AG08395 (cell line): ENCODE results near the gene ARID4A.
"Not testable (repeated sequence)": the region's sequence is repeated elsewhere in the genome, so short reads cannot be mapped to it uniquely, and the experiment has no call there.

ENCODE experiments used
- DNase-seq: peaks from one replicate; pipeline ENCODE4 v3.0.0; 2012; ENCODE audit warnings: mixed read lengths, low spot score

Gene ARID4A

DNA sequence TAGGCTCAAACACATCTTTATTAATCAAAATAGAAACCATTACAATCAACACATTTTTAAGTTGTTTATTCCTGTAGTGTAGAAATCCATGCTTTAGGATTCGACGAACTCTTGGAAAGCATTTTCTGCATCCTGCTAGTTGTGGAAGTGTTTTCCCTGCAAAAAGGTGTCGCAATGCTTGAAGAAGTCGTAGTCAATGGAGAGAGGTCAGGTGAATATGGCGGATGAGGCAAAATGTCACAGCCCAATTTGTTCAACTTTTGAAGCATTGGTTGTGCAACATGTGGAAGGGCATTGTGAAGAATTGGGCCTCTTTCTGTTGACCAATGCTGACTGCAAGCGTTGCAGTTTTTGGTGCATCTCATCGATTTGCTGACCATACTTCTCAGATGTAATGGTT is 4.2 kb upstream of the ARID4A start:
- no peak for DNase-seq

DNA sequence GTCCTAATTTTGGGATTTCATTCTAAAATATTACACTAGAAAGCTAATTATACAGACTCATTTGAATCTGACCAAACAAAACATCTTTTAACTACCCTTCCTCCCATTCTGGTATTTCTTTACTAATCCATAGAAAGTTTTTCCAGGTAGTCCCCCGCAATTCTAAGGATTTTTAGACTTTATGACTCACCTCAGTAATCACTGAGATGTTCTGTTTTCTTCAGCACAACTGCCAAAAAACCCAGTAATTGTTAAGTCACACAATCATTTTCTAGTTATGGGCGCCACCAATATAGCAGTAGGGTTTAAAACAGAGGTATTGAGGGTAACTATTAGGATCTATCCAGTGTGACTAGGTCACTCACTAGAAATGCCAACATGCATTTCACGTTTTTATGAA is 1.6 kb upstream of the ARID4A start:
- DNase-seq: peak; percentile 4

GRCh38 chr14:58297412-58297761 is 968 bp upstream of the ARID4A start:
- DNase-seq: no peak

DNA sequence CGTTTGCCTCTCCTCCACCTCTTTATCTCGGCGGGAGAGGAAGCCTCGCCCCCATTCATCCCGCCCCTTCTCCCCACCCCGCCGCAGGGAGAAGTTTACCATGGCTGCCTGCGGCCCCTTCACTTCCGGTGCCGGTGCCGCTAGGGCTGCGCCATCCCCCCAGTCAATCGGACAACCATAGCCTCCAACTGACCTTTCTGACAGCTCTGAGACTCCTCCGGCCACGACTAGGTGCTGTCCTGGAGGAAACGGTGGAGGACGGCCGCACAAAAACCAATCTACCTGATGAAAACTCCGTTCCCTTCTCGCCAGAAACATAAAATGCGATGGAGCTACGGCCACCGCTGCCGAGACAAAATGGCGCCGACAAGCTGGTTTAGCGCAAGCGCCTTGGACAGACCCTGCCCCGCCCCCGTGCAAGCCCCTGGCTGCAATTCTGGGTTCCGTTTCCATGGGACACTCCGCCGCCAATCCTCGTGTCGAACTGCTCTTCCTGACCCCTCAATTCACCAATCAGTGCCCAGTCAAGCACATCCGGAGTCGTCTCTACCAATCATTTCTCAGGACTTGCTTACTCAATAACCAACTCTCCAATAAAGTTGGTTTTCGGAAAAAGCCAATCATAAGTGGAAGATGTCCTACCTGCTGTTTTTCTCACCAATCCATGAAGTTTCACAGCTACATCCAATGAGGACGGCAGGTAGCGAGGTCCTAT is 436 bp upstream of the ARID4A start:
- peak; percentile 98 for DNase-seq

- DNase-seq: no peak
Observed at GRCh38 chr14:58299401-58300330, 1.3 kb downstream of the ARID4A start.

DNA sequence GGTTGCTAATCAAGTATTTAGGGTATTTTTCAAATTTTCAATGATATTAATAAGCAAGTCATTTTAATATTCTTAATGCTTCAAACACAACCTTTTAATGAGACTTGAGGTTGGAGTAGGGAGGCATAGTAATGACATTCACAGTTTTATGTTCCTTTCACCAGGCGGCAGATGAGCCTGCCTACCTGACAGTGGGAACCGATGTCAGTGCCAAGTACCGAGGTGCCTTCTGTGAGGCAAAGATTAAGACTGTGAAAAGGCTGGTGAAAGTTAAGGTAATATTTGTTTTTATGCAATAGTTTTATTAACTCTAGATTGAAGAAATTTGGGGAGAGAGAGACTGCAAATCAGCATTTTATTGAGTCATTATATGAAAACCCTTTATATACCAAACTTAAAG is 3.1 kb downstream of the ARID4A start:
- no peak for DNase-seq

DNA sequence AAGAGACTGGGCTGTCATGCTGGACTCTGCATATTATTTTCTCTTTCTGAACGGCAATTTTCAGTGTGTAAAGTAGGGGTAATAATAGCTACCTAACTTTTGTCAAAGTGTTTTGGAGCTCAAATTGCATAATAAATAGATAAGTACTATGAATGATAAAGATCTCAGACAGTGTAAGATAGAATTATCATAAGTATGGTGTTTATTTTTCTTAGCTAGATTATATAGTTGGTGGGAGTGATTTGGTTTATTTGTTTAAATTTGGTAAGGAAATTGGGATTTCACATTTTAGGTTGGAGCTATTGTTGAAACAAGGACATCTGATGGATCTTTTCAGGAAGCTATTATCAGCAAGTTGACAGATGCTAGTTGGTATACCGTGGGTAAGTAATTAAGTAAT is 7.4 kb downstream of the ARID4A start:
- no peak for DNase-seq

DNA sequence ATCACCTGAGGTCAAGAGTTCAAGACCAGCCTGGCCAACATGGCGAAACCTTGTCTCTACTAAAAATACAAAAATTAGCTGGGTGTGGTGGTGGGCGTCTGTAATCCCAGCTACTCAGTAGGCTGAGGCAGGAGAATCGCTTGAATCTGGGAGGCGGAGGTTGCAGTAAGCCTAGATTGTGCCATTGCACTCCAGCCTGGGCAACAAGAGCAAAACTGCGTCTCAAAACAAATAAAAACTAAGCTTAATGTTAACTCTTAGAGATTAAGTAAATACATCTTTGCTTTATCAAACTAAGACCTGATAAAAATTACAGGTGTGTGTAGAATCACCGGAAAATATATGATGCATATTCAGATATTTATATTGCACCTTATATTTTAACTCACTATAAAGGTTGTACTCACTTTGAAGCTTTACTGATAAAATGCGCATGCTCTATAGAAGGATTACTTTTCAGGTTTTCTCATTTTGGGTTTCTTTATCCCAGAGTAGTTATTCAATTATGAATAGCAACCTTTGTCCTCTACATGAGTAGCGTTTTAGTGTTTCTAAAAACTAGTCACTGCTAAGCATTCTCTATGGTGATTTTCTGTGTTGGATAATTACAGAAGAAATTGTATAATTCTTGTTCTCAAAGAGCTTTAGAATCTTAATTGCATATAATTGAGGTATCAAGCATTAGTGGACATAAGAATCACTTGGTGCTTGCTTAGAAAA is 9.4 kb downstream of the ARID4A start:
- no peak for DNase-seq

DNA sequence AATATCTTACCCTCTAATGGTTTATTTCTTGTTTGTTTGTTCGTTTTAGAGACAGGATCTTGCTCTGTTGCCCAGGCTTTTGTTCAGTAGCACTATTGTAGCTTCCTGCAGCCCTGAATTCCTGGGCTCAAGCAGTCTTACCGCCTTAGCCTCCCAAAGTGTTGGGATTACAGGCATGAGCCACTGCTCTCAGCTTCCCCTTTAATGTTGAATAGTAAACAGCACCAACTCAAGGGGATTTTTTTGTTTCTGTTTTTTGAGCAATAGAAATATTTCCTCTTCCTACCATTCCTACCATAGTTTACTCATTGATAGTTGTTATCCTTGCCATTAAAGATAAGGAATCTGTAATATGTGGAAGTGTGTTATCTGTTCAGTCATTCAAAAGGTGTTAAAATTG is 10.7 kb downstream of the ARID4A start:
- DNase-seq: no peak

GRCh38 chr14:58313699-58314098 is 15.3 kb downstream of the ARID4A start:
- no peak for DNase-seq

DNA sequence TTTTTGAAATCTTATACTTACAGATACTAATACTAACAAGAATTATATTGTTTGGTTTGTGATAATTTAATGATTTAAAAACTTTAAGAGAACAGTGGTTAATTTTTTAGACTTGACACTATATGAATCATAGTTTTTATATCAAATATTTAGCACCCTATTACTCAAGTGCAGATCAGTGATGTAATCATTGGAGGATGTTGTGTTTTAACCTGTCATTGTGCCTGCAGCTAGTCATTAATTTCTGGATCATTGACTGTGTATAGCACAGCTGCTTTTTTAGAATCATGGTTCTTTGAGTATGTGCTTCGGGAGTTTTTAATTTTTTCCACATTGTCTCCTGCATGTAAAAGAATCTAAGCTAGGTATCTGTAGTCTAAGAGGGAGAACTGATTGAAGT is 17.3 kb downstream of the ARID4A start:
- DNase-seq: no peak

GRCh38 chr14:58327019-58327418 is 28.7 kb downstream of the ARID4A start:
- no peak for DNase-seq

- peak; percentile 84 for DNase-seq
Observed at GRCh38 chr14:58331111-58331510, 32.8 kb downstream of the ARID4A start.

GRCh38 chr14:58332561-58332960 is 34.2 kb downstream of the ARID4A start:
- no peak for DNase-seq

GRCh38 chr14:58339666-58340065 is 41.3 kb downstream of the ARID4A start:
- not testable (repeated sequence) for DNase-seq

GRCh38 chr14:58341152-58341748 is 42.9 kb downstream of the ARID4A start:
- no peak for DNase-seq

GRCh38 chr14:58343535-58343934 is 45.2 kb downstream of the ARID4A start:
- DNase-seq: not testable (repeated sequence)

GRCh38 chr14:58353516-58354299 is 55.4 kb downstream of the ARID4A start:
- DNase-seq: no peak

- DNase-seq: no peak
Observed at GRCh38 chr14:58354808-58355207, 56.5 kb downstream of the ARID4A start.

- no peak for DNase-seq
Observed at GRCh38 chr14:58356268-58356667, 57.9 kb downstream of the ARID4A start.

GRCh38 chr14:58362272-58362671 is 63.9 kb downstream of the ARID4A start:
- DNase-seq: not testable (repeated sequence)
